Medulla oblongata (tissue), 1 donor: ENCODE data around the gene BACE1-AS.
"Not testable (repeated sequence)": the region's sequence is repeated elsewhere in the genome, so short reads cannot be mapped to it uniquely, and the experiment has no call there.

Experiments
- DNase-seq: peaks from one replicate; pipeline ENCODE4 v3.0.0-alpha.2; 2015; ENCODE audit errors: extremely low spot score

The BACE1-AS gene

GRCh38 chr11:117319214-117319840 lies 28.2 kb downstream of the BACE1-AS start:
- DNase-seq = no peak

- not testable (repeated sequence) for DNase-seq
These were observed 36.1 kb downstream of the BACE1-AS start for GRCh38 chr11:117327255-117327566.

GRCh38 chr11:117327567-117328374 lies 36.6 kb downstream of the BACE1-AS start, which contains the start of gene CEP164:
CEP164 (plus strand) TSS chr11:117327854; CDS start chr11:117338587, 10,733 bp downstream.
- peak; percentile 97 for DNase-seq

DNA sequence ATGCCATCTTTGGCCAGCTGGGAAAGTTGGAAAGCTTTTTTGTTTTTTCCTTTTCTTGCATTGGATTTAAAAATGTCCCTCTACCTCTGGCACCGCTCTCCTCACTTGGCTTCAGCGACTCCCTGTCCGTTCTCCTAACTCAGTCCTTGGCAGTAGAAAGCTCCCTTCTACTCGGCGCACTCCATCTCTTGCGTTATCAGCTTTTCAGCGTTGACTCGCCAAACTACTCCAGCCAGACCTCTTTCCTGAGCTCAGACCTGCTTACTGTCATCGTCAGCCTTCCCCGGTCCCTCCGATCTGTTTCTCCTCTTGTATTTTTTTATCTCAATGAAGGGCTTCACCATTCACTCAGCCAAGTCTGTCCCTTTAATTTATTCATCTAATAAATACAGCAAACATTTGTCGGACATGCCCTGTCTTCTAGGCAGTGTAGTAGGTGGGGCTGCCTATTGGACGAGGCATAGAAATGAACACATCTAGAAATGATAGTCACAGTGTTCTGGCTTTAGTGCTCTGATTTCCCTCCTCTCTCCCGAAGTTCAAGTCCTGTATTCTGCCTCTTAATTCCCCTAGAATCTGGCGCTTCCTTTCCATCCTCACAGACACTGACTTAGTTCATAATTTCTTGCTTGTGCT lies 37.3 kb downstream of the BACE1-AS start:
- peak; percentile 55 for DNase-seq

DNA sequence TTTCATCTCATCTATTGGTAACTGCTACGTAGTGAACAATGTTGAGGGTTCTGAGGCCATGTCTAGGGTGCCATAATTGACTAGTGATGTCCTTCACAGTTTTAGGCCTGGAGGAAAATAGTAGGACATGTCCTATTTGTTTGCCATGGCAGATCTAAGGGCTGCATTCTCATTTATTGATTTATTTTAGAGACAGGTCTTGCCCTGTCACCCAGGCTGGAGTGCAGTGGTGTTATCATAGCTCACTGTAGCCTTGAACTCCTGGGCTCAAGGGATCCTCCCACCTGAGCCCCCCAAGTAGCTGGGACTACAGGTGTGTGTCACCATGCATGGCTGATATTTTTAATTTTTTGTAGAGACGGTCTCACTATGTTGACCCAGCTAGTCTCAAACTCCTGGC lies 41.7 kb downstream of the BACE1-AS start:
- no peak for DNase-seq

DNA sequence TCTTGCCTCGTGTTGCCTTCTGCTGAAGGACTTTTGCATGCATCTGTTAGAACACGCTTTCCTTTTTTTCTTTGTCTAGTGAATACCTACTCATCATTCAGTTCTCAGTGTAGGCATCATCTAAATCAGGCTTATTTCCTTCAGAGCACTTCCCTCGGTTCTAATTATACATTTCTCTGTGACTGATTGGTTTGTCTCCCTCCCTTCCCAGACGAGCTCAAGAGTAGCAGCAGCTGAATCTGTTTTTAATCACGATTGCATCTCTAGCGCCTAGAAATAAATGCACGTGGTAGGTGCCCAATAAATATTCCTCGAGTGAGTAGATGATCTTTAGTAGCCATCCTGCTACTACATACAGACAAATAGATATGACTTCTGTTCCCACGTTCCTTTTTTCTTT lies 42.8 kb downstream of the BACE1-AS start:
- no peak for DNase-seq

- DNase-seq = no peak
These were observed 43.8 kb downstream of the BACE1-AS start for GRCh38 chr11:117334896-117335295.

- DNase-seq = no peak
These were observed 44.3 kb downstream of the BACE1-AS start for GRCh38 chr11:117335399-117335798.

- DNase-seq = no peak
These were observed 45.9 kb downstream of the BACE1-AS start for GRCh38 chr11:117337076-117337475.
